ENCODE results near the gene ARHGAP21.

ARHGAP21 gene

DNA sequence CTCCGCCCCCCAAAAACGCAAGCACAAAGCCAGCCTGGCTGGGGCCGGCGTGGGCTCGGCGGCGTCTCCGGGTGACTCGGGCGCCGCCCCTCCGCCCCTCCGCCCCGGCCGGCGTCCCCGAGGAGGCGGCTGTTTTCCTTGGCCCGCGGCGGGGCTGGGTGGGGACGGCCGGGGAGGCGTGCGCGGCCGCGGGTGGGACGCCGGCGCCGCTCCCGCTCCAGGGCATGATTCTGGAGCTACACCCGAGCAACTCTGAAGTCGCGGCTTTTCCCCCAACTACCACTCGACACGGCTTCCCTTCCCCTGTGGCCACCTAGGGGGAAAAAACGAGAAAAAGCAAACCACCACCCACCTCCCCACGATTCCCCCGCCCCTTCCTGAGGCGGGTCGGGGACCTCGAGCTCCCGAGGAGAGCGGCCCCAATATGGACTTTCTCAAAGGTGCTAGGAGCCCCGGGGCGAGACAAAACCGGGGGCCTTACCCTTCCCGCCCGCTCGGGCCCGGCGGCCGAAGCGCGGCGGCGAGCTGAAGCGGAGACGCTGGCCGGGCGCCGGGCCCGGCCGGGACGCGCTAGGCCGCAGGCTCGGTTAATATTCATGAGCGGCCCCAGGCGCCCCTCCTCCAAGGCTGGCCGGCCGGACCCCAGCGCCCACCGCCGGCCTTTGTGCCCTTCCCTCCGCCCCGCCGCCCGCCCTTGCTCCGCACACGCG lies 856 bp downstream of the ARHGAP21 start:
- H3K27ac ChIP-seq, result peak overlapping the region; percentile 98
- TF ChIP-seq CTCF (conservative IDR thresholded peaks at IDR 0.05; ENCODE audit: low read depth), result no peak
- DNase-seq (ENCODE audit: low spot score), result no peak
- CTCF ChIA-PET, result interaction anchor here (0.6 to 0.7 kb wide), 2 partner anchors 155 to 257 kb away, joined by 3 read pairs; no protein-coding TSS in a partner anchor
- POLR2A ChIA-PET (ENCODE audit: low non-redundant PET), result no interaction called here

DNA sequence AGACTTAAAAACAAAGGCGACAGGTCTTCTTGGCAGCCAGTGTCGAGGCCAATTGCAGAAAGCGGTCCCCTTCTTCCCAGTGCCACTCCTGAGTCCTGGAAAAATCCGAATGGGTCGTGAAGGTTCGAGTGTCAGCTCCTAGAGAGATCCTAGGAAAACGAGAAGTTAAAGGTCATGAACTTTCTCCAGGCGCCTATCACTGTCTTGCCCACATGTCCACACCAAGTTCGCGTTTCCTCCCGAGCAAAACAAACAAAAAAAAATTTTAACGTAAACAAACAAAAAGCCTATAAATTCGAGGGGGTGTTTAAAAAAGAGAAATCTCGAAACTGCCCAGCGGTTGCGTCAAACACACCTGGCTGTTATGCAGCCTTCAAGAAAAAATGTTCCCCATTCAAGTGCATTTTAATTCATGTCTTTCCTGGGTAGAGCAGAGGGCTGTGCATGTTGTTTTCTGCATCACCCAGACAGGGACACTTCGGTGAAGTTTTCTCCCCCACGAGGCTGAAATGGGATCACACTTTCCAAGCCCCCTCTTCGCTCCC lies 1.5 kb downstream of the ARHGAP21 start:
- ChIA-PET POLR2A (ENCODE audit: low non-redundant PET) (no interaction called here), CTCF (no interaction called here)
- no peak for DNase-seq (ENCODE audit: low spot score)
- TF ChIP-seq CTCF (conservative IDR thresholded peaks at IDR 0.05; ENCODE audit: low read depth), result no peak
- peak overlapping the region; percentile 98 for H3K27ac ChIP-seq

DNA sequence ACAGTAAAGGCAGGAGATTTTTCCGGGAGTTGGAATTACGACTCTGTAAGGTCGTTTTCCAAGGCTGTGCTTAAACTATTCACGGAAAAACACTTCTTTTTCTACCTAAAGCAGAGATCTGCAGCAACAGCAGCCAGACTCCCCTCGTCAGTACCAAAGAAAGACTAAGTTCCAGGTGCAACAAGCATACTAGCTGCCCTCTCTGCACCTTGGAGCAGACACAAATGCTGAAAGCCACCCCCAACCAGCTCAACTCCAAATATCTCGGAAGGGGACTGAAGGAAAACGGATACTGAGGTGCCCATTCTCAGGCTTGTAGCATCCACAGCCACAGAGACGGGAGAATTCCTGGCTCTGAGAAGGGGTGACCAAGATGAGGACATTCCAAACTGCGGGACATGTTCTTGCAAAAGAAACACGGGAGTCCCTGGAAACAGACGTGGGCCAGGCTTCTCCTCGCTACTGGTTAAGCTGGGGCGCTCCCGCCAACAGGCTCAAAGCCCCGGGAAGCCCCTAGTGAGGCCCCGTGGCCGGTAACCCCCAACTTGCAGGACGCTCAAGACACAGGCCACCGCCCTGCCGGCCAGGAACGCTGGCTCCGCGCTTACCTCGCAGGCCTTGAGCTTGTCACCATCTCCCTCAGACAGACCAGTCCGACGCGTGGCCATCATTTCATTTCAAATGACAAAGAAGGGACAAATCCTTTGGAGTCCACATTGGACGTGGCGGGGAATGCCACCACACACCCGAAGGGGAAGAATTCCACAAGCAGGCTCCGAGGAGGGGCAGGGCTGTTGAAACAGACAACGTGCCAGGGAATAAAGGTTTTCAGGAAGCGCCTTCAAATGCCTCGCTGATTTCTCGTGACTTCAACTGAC lies 2.2 kb downstream of the ARHGAP21 start:
- no peak for DNase-seq (ENCODE audit: low spot score)
- POLR2A ChIA-PET (ENCODE audit: low non-redundant PET), result no interaction called here
- H3K27ac ChIP-seq, result peak overlapping the region; percentile 98
- TF ChIP-seq CTCF (conservative IDR thresholded peaks at IDR 0.05; ENCODE audit: low read depth), result no peak
- CTCF ChIA-PET, result interaction anchor here (0.6 kb wide), 1 partner anchor 1279 kb away, joined by 3 read pairs; no protein-coding TSS in a partner anchor

DNA sequence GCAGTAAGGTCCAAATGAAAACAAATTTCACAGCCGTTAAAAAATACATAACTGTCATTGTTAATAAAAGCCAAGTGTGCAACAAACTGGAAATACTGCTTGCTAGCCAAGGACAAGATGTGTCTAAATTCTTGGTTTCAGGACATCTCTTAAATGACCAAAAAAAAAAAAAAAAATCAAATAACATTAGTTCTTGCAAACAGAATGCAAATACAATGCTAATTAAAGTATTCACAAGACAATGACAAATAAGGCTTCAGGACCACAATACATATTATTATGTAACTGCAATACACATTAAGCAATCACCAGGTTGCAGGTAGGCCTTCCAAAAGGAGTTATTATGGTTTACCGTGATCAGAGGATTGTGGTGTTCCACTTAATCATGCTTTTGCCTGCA lies 3.6 kb downstream of the ARHGAP21 start:
- POLR2A ChIA-PET (ENCODE audit: low non-redundant PET), result no interaction called here
- no peak overlapping the region for H3K27ac ChIP-seq

GRCh38 chr10:24718031-24718855 lies 5.4 kb downstream of the ARHGAP21 start:
- DNase-seq (ENCODE audit: low spot score), result peak; percentile 52
- ChIA-PET CTCF (no interaction called here), POLR2A (ENCODE audit: low non-redundant PET) (no interaction called here)
- no peak overlapping the region for H3K27ac ChIP-seq
- TF ChIP-seq CTCF (conservative IDR thresholded peaks at IDR 0.05; ENCODE audit: low read depth), result no peak

More for the DNA sequence above, 3.6 kb downstream of the ARHGAP21 start:
- DNase-seq (ENCODE audit: low spot score), result no peak
- CTCF ChIA-PET, result no interaction called here
- no peak for TF ChIP-seq CTCF (conservative IDR thresholded peaks at IDR 0.05; ENCODE audit: low read depth)

DNA sequence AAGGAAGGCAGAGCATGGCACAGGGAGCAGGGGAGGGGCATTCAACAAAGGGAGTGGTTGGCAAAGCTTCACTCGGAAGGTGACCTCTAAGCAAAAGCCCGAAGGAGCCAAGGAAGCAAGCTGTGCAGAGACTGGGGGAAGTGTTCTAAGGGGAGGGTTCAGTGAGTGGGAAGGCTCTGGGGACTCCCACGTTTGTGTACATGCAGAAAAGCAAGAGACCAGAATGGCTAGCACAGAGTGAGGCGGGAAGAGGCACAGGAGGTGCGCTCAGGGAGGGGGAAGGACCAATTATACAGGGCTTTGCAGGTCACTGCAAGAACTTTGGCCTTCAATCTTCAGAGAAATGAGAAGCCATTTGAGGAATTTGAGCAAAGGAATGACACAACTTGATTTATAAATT lies 7.4 kb downstream of the ARHGAP21 start:
- DNase-seq (ENCODE audit: low spot score), result no peak
- 0 out of 2 replicates have a peak overlapping the region, but pooled peaks have one; percentile 23 for H3K27ac ChIP-seq
- no peak for TF ChIP-seq CTCF (conservative IDR thresholded peaks at IDR 0.05; ENCODE audit: low read depth)
- ChIA-PET POLR2A (ENCODE audit: low non-redundant PET) (no interaction called here), CTCF (no interaction called here)

Data from RWPE1 (cell line).